SW 1271 (cell line): ENCODE data around the gene LMX1B.
"Not testable (repeated sequence)": the region's sequence is repeated elsewhere in the genome, so short reads cannot be mapped to it uniquely, and the experiment has no call there.

ENCODE experiments used
- DNase-seq, 2 experiments: peaks; one replicate each; lab custom pipeline; 2025; lab: John Stamatoyannopoulos, UW

LMX1B gene

DNA sequence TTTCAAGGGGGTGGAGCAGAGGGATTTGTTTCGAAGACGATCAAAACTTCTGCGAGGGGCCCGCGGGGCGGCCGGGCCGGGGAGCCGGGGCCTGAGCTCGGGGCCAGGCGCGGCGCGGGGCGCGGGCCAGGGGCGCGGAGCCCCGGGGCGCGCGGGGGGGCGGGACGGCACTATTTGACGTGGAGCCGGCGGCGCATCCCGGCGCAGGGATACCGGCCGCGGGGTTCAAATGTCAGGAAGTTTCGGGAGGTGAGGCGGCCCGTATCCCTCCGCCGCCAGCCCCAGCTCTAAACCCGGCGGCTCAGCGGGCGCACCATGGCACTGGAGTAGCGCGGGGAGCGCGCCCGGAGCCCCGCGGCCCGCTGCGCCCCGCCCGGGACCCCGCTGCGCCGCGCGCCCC lies at the start of gene LMX1B:
Gene LMX1B (plus strand): TSS at position 278 of the 400 bp plus-strand sequence. CDS start 522 bp downstream, outside the sequence.
- DNase-seq: peak; percentile 40 to 80

DNA sequence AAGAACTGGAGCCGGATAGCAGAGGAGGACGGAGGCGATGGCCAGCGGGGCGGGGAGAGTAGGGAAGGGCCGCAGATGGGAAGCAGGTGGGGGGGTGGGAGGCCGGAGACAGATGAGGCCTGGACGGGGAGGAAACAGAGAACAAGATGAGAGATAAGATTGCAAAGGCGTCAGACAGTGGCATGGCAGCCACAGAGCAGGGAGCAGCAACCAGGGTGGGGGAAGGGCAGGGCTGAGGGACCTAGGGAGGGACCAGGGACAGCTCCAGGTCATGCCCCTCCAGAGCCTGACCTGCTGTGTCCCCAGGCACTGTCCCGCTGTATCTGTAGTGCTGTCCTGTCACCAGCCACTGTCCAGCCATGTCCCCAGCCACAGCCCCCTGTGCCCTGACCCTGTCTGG lies 49.6 kb upstream of the LMX1B start:
- DNase-seq: no peak

DNA sequence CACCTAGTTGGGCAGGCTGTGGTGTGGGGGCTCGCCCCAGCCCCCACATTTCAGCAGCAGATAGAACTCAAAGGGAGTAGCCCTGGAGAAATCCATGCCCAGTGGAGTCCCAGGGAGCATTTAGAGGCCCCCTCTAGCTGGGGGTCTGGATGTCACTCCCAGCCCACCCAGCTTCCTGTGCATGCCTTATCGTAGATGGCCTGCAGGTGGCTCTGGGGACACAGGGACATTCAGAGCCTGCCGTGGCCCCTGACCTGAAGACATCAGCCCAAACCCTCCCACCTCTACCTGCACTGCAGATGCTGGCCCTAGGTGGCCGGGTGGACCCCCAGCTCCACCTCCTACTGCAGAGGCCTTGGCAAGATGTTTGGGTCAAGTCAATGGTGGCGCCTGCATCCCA lies 49.0 kb upstream of the LMX1B start:
- DNase-seq: no peak

DNA sequence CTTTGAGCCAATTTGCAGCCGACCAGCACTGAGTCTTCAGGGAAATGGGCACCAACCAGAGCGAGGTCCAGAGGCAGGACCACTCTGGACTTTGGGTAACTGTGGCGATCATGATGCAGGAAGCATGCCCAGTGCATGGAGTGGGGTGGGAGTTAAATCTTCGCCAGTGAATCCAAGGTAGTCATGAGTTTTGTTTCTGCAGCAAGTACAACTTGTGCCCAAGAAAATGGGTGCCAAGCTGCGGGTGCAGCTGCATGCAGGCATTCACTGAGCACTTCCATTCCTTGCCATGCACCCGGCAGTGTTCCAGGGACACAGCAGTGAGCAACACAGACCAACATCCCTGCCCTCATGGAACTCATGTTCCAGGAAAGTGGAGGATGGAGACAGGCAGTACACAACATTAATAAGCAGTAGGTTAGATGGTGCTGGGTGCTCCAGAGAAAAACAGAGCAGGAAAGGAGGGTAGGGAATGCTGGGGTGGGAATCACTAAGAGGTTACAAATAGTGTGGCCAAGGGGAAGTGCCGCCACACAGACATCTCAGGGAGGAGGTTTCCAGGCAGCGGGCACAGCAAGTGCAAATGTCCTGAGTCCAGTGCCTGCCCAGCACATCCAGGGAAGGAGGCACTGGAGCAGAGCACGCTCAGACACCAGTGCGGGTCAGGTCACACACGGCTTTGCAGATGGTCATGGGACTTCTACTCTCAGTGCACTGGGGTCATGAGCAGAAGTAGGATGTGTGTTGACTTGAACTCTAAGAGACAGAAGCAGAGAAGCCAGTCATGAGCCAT lies 48.2 kb upstream of the LMX1B start:
- DNase-seq: no peak

DNA sequence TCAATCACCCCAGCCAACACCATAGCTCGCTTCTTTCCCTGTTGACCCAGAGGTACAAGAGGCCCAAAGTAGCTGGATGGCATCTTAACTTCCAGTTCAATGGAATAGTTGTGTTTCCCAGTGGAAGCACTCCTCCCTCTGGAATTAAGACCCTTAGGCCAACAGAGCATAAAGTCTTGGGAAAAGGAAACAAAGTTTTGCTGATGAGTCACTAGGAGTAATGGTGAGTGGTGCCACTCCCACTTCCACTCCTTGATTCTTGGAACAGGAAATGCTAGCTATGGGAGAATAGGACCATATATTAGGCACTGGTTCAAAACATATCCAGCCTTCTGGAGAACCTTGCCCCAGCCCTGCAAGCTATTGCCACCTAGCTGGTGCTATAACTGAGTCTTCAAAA lies 44.7 kb upstream of the LMX1B start:
- peak in 1 of 2 experiments; percentile 12 for DNase-seq

DNA sequence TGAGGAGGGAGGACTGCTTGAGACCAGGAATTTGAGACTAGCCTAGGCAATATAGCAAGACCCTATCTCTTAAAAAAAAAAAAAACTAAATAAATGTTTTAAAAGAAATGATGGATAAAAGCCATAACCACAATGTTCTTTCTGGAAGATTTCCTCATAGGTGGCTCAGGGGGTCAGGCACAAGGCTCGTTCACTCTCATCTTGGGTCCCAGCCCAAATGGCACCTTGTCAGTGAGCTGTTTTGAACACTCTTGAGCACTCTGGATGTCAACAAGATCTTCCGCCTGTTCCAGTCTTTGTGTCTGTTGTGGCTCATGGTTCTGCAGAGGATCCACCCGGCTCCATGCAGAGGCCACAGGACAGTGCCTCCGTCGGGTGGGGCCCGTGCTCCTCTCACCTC lies 35.7 kb upstream of the LMX1B start:
- no peak for DNase-seq

- DNase-seq: not testable (repeated sequence)
These were observed 33.4 kb upstream of the LMX1B start for GRCh38 chr9:126580319-126580718.

DNA sequence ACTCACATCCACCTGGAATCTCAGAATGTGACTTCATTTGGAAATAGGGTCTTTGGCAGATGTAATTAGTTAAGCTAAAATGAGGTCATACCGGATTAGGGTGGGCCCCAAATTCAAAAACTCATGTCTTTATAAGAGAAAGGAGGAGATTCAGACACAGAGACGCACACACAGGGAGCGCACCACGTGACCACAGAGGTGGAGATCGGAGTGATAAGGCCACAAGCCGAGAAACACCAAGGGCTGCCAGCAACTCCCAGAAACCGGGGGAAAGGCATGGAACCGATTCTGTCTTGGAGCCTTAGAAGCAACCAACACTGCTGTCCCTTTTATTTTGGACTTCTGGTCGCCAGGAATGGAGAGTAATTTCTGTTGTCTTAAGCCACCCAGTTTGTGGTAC lies 31.8 kb upstream of the LMX1B start:
- DNase-seq: no peak

GRCh38 chr9:126582427-126582826 lies 31.3 kb upstream of the LMX1B start:
- no peak for DNase-seq

GRCh38 chr9:126583144-126583760 lies 30.5 kb upstream of the LMX1B start:
- no peak for DNase-seq

DNA sequence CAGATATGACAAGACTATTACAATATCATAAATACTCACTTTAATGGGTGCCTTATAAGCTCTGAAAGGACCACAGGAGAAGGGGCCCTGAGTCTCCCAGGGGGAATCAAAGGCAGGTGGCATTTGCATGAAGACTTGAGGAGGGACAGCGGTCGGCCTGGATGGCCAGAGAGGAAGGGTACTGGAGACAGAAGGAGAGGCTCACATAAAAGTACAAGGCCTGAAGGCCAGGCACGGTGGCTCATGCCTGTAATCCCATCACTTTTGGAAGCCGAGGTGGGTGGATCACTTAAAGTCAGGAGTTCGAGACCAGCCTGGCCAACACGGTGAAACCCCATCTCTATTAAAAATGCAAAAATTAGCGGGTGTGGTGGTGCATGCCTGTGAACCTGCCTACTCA lies 29.1 kb upstream of the LMX1B start:
- DNase-seq: no peak

- no peak for DNase-seq
These were observed 27.5 kb upstream of the LMX1B start for GRCh38 chr9:126586236-126586635.

- no peak for DNase-seq
These were observed 26.2 kb upstream of the LMX1B start for GRCh38 chr9:126587187-126588185.

- DNase-seq: no peak
These were observed 25.1 kb upstream of the LMX1B start for GRCh38 chr9:126588491-126589168.

DNA sequence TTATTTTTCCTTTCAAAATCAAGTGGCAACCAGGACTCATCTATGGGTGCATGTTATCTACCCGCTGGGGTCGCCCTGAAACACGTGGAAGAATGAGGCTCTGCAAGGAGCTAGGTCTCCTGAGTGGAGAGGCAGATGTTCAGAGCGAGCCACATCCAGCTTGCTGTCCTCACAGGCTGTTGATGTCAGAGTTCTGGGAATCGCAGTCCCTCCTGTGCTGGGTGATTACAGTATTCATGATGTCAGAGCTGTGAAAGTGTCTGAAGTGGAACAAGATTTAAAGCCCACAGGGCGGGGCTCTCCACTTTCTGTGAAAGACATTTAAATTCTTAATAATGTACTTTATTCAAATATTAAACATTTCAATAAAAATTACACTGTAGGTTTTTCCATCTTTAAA lies 24.4 kb upstream of the LMX1B start:
- no peak for DNase-seq

DNA sequence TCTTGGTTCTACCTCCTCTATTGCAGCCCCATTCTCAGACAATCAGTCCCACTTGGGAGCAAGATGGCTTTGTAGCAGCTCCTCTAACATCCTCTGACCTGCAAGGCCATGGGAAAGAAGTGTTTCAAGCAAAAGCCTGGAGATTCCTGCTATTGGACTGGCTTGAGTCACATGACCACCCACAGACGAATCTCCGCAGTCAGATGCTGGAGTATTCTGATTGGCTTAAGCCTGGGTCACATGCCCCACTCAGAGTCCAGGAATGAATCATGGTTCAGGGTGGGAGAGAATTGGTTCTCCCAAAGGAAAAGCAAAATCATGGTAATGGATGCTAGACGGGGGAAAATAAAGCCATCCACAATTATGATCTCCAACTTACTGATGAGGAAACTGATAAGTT lies 22.6 kb upstream of the LMX1B start:
- DNase-seq: no peak

GRCh38 chr9:126591922-126592321 lies 21.8 kb upstream of the LMX1B start:
- DNase-seq: no peak

DNA sequence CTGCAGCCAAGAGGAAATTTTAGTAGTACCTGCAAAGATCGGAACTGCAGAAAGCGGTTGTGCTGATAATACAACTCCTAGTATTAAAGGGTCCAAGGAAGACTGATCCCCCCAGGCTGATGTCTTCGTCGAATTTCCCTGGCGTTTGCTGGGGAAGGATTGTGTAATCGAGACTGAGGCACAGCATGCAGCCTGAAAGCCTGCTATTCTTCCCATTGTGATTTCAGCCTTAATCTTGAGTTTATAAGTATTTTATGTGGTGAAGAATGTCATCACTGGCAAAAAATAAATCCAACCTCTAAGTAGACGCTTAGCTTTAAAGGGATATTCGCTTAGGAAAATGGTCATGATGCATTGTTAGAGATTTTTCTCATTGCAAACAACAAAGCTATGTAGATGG lies 21.3 kb upstream of the LMX1B start:
- DNase-seq: no peak

GRCh38 chr9:126595982-126596381 lies 17.7 kb upstream of the LMX1B start:
- DNase-seq: no peak

DNA sequence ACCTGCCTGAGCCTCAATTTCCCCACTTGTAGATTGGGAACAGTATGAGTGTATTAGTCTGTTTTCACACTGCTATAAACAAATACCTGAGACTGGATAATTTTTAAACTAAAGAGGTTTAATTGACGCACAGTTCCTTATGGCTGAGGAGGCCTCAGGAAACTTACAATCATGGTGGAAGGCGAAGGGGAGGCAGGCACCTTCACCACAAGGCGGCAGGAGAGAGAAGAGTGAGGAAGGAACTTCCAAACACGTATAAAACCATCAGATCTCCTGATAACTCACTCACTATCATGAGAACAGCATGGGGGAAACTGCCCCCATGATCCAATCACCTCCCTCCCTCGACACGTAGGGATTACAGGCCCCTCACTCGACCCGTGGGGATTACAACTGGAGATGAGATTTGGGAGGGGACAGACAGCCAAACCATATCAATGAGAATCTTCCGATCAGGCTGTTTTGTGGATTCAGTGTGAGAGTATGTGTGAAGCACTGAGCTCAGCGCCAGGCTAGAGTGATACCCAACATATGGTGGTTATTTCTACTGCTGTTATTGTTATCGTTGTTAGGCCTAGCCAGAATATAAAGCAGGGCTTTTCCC lies 14.6 kb upstream of the LMX1B start:
- DNase-seq: no peak
